GM19463 (cell line): ENCODE measurements around the gene PRIMPOL.
"Not testable (repeated sequence)": the region's sequence is repeated elsewhere in the genome, so short reads cannot be mapped to it uniquely, and the experiment has no call there.

ENCODE experiments used
- ATAC-seq: cut with Tn5 transposase; IDR thresholded peaks from one replicate; pipeline ENCODE4 v1.9.1; 2021; ENCODE audit warnings: mild to moderate bottlenecking, moderate library complexity; ENCODE audit not compliant: unreplicated experiment

Gene PRIMPOL

GRCh38 chr4:184699941-184700340, 50.4 kb downstream of the PRIMPOL start:
- no peak for ATAC-seq

- ATAC-seq = no peak
Observed at GRCh38 chr4:184702114-184702513, 52.6 kb downstream of the PRIMPOL start.

GRCh38 chr4:184705692-184706091, 56.2 kb downstream of the PRIMPOL start:
- ATAC-seq = no peak

GRCh38 chr4:184706453-184706852, 56.9 kb downstream of the PRIMPOL start:
- ATAC-seq = no peak

- no peak for ATAC-seq
Observed at GRCh38 chr4:184712322-184712721, 62.8 kb downstream of the PRIMPOL start.

- no peak for ATAC-seq
Observed at GRCh38 chr4:184713887-184714286, 64.3 kb downstream of the PRIMPOL start.

GRCh38 chr4:184715526-184715925, 66.0 kb downstream of the PRIMPOL start:
- ATAC-seq = no peak

- ATAC-seq = no peak
Observed at GRCh38 chr4:184719407-184719806, 69.9 kb downstream of the PRIMPOL start.

GRCh38 chr4:184721254-184721653, 71.7 kb downstream of the PRIMPOL start:
- no peak for ATAC-seq

- no peak for ATAC-seq
Observed at GRCh38 chr4:184722798-184723197, 73.3 kb downstream of the PRIMPOL start.

- no peak for ATAC-seq
Observed at GRCh38 chr4:184727430-184727829, 77.9 kb downstream of the PRIMPOL start.

GRCh38 chr4:184728858-184729257, 79.3 kb downstream of the PRIMPOL start:
- no peak for ATAC-seq

GRCh38 chr4:184729946-184730345, 80.4 kb downstream of the PRIMPOL start:
- no peak for ATAC-seq

- ATAC-seq = no peak
Observed at GRCh38 chr4:184731056-184731455, 81.5 kb downstream of the PRIMPOL start.

GRCh38 chr4:184732126-184732525, 82.6 kb downstream of the PRIMPOL start:
- no peak for ATAC-seq

- peak; percentile 87 for ATAC-seq
Observed at GRCh38 chr4:184733654-184734524, 84.4 kb downstream of the PRIMPOL start, which contains the start of gene CENPU. Gene CENPU (minus strand): TSS chr4:184734096. CDS start chr4:184734062, 34 bp downstream.

GRCh38 chr4:184734758-184735157, 85.2 kb downstream of the PRIMPOL start:
- ATAC-seq = no peak

- not testable (repeated sequence) for ATAC-seq
Observed at GRCh38 chr4:184739575-184739974, 90.0 kb downstream of the PRIMPOL start.

- no peak for ATAC-seq
Observed at GRCh38 chr4:184740980-184741391, 91.4 kb downstream of the PRIMPOL start.

- not testable (repeated sequence) for ATAC-seq
Observed at GRCh38 chr4:184741651-184742050, 92.1 kb downstream of the PRIMPOL start.

- ATAC-seq = no peak
Observed at GRCh38 chr4:184743650-184744049, 94.1 kb downstream of the PRIMPOL start.

- no peak for ATAC-seq
Observed at GRCh38 chr4:184744236-184744635, 94.7 kb downstream of the PRIMPOL start.
